ENCODE results near the gene TRAPPC10. TPM values are rescaled to one million over a fixed set of nuclear protein-coding genes. Genes with fewer than 3 reads are reported as not detected.
A peak's percentile ranks its signal among the peaks of the same experiment; 100 is the strongest.

The TRAPPC10 gene
- total and polyA plus RNA-seq, 5 donors: 7.6 to 23.3 (median 19.0) TPM

DNA sequence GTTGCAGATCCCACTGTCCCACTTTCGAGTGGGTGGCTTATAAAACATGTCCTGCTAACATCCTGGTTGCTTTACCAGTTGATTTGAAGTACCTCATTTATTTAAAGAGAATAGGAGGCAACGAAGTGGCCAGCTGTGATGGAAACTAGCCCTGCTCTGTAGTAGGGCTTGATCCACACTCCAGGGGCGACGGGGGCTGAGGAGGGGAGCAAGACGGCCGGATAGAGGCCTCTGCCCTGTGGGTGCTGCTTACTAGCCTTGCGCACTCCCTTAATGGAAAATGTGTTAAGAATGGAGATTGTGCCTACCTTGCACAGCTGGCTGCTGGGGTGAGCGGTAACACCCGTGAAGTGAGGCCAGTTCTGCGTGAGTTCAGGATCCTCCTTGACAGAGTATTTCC lies 54.0 kb downstream of the TRAPPC10 start:
- Histone ChIP-seq H3K9me3 (ENCODE audit: control insufficient read depth, low read length) (no peaks in the 10 kb centered on the region), H3K27ac (ENCODE audit: low read length) (no peak overlapping the region), H3K4me1 (ENCODE audit: control insufficient read depth, insufficient read depth, low read length) (no peaks in the 10 kb centered on the region), H3K27me3 (ENCODE audit: control insufficient read depth, insufficient read depth) (no peaks in the 10 kb centered on the region), H3K4me3 (ENCODE audit: low read length) (no peak overlapping the region)
- 92% methylated on average over 10 of the region's 10 CpGs for WGBS
- no peak for ATAC-seq
- intact Hi-C loops (cut with DNase I): no loop called here
- no peak for DNase-seq

GRCh38 chr21:44067011-44067839 lies 55.1 kb downstream of the TRAPPC10 start:
- Histone ChIP-seq H3K9me3 (ENCODE audit: control insufficient read depth, low read length) (no peaks in the 10 kb centered on the region), H3K4me3 (ENCODE audit: low read length) (no peak overlapping the region), H3K27ac (ENCODE audit: low read length) (no peak overlapping the region), H3K27me3 (ENCODE audit: control insufficient read depth, insufficient read depth) (no peaks in the 10 kb centered on the region), H3K4me1 (ENCODE audit: control insufficient read depth, insufficient read depth, low read length) (no peaks in the 10 kb centered on the region)
- WGBS: 79% methylated on average over 15 of the region's 15 CpGs
- ATAC-seq (peak in 1 of 2 donors; percentile 9), DNase-seq (no peak)
- intact Hi-C loops (cut with DNase I): no loop called here

DNA sequence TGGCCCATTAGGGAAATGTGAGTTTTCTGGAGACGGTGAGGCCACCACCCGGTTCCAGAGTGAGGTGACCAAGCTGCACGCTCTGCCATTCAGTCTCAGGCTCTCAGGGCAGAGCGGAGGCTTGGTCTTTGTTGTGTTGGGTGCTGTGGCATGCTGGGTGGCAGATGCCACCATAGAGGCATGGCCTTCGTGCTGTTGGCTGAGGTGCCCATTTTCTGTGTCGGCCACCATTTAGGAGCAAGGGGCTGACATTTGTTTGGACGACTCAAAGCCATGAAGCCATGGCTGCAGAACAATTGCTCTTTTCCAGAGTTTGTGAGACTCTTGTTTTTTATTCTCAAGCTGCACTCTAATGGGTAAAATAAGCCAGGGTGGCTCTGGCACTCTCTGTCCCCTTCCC lies 58.3 kb downstream of the TRAPPC10 start:
- no peaks in the 10 kb centered on the region for H3K4me1 ChIP-seq (ENCODE audit: control insufficient read depth, insufficient read depth, low read length)
- H3K27me3 ChIP-seq (ENCODE audit: control insufficient read depth, insufficient read depth): no peaks in the 10 kb centered on the region
- no peak overlapping the region for H3K4me3 ChIP-seq (ENCODE audit: low read length)
- H3K9me3 ChIP-seq (ENCODE audit: control insufficient read depth, low read length): no peaks in the 10 kb centered on the region
- intact Hi-C loops (cut with DNase I): no loop called here
- H3K27ac ChIP-seq (ENCODE audit: low read length): no peak overlapping the region
- DNase-seq (no peak), ATAC-seq (no peak)
- 94% methylated on average over 7 of the region's 7 CpGs for WGBS

DNA sequence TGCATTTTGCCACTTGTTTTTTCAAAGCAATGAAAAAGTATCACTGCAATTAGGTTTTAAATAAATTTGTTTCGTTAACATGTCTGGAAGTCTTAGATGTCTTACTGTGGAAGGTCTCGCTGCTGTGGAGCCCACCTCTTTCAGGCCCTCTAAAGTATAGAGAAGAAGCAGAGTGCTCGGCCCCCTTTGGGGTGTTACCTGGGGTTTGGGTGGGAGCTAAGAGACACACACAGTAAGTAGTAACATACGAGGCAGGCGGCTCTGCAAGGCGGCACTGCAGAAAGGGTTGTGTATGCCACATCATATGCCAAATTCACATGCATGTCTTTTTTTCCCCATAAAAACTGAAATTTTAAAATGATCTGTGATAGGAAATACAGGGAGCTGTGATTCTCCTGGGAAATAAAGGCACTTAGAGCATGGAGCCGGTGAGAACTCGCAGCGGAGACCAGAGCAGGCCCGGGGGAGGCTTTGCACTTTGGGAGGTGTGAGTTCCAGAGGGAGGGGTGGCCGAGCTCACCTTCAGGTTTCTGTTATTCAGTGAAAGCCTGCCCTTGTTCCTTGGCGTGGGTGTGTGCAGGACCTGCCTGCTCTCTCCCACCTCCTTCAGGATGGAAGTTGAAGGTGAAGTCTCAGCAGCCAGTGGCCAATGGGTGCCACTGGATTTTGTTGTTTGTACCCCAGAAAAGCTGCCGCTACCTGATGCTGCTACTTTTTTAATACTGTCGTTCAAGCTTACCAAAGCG lies 59.4 kb downstream of the TRAPPC10 start:
- Histone ChIP-seq H3K27me3 (ENCODE audit: control insufficient read depth, insufficient read depth) (no peaks in the 10 kb centered on the region), H3K4me3 (ENCODE audit: low read length) (no peak overlapping the region), H3K27ac (ENCODE audit: low read length) (no peak overlapping the region), H3K9me3 (ENCODE audit: control insufficient read depth, low read length) (no peaks in the 10 kb centered on the region), H3K4me1 (ENCODE audit: control insufficient read depth, insufficient read depth, low read length) (no peaks in the 10 kb centered on the region)
- DNase-seq (no peak), ATAC-seq (no peak)
- WGBS: 86% methylated on average over 15 of the region's 15 CpGs
- intact Hi-C loops (cut with DNase I): no loop called here

DNA sequence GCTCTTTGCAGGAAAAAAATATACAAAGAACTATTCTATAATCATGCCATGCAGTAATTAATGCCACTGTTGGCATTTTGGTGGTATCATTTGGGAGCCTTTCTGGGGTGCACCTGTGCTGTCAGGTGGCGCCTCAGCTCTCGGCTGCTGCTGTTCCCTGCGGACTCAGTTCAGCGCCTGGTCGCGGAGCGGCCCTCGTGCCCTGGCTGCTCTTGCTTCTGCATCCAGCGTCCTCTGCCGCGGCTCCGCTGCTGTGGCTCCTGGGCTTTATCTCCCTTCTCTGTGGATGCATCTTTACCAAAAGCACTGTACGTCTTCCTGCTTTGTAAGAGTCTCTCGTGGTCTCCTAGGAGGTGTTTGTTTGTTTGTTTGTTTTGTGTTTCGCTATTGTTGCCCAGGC lies 60.0 kb downstream of the TRAPPC10 start:
- no peaks in the 10 kb centered on the region for H3K4me1 ChIP-seq (ENCODE audit: control insufficient read depth, insufficient read depth, low read length)
- H3K4me3 ChIP-seq (ENCODE audit: low read length): no peak overlapping the region
- ATAC-seq: no peak
- no peak for DNase-seq
- H3K27me3 ChIP-seq (ENCODE audit: control insufficient read depth, insufficient read depth): no peaks in the 10 kb centered on the region
- 95% methylated on average over 15 of the region's 15 CpGs for WGBS
- intact Hi-C loops (cut with DNase I): no loop called here
- H3K9me3 ChIP-seq (ENCODE audit: control insufficient read depth, low read length): no peaks in the 10 kb centered on the region
- no peak overlapping the region for H3K27ac ChIP-seq (ENCODE audit: low read length)

DNA sequence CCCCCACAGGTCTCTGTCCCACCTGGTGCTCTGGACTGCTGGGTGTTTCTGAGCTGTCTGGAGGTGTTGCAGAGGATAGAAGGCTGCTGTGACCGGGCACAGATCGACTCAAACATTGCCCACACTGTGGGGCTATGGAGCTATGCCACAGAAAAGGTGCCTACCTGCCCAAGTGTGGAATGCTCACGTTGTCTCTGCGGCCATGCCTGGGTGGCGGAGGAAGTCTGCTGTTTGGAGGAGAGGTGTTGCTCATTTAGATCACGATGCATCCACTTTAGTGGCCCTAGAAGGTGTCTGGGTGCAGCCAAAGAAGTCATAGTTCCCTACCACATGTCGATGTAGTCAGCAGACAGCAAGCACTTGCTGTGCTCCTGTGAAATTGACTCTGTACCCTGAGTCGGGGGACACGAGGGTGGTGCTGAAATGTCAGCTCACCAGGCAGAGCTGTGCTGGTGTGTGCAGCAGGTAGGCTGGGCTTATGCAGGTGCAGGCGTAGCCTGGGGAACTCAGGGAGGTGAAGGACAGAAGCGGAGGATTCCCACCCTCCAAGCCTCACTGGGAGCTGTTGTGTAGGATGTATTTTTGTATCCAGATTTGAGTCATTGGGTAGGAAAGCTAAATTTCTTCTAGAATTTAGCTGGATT lies 62.3 kb downstream of the TRAPPC10 start:
- no peak overlapping the region for H3K4me3 ChIP-seq (ENCODE audit: low read length)
- no peaks in the 10 kb centered on the region for H3K9me3 ChIP-seq (ENCODE audit: control insufficient read depth, low read length)
- ATAC-seq: peak in 1 of 2 donors; percentile 23
- 92% methylated on average over 11 of the region's 11 CpGs for WGBS
- H3K27me3 ChIP-seq (ENCODE audit: control insufficient read depth, insufficient read depth): no peaks in the 10 kb centered on the region
- no peaks in the 10 kb centered on the region for H3K4me1 ChIP-seq (ENCODE audit: control insufficient read depth, insufficient read depth, low read length)
- no peak for DNase-seq
- intact Hi-C loops (cut with DNase I): no loop called here
- H3K27ac ChIP-seq (ENCODE audit: low read length): no peak overlapping the region

- Histone ChIP-seq H3K27ac (ENCODE audit: low read length) (no peak overlapping the region), H3K9me3 (ENCODE audit: control insufficient read depth, low read length) (no peaks in the 10 kb centered on the region), H3K4me3 (ENCODE audit: low read length) (no peak overlapping the region), H3K4me1 (ENCODE audit: control insufficient read depth, insufficient read depth, low read length) (no peaks in the 10 kb centered on the region), H3K27me3 (ENCODE audit: control insufficient read depth, insufficient read depth) (no peaks in the 10 kb centered on the region)
- intact Hi-C loops (cut with DNase I): no loop called here
- WGBS: 89% methylated on average over 5 of the region's 5 CpGs
- ATAC-seq (no peak), DNase-seq (no peak)
Measured at GRCh38 chr21:44076316-44076715, 64.2 kb downstream of the TRAPPC10 start.

GRCh38 chr21:44078411-44078981 lies 66.4 kb downstream of the TRAPPC10 start:
- no peak for ATAC-seq
- Histone ChIP-seq H3K4me1 (ENCODE audit: control insufficient read depth, insufficient read depth, low read length) (no peaks in the 10 kb centered on the region), H3K27me3 (ENCODE audit: control insufficient read depth, insufficient read depth) (no peaks in the 10 kb centered on the region), H3K4me3 (ENCODE audit: low read length) (no peak overlapping the region), H3K9me3 (ENCODE audit: control insufficient read depth, low read length) (no peaks in the 10 kb centered on the region), H3K27ac (ENCODE audit: low read length) (no peak overlapping the region)
- 93% methylated on average over 5 of the region's 5 CpGs for WGBS
- DNase-seq: no peak
- intact Hi-C loops (cut with DNase I): no loop called here

DNA sequence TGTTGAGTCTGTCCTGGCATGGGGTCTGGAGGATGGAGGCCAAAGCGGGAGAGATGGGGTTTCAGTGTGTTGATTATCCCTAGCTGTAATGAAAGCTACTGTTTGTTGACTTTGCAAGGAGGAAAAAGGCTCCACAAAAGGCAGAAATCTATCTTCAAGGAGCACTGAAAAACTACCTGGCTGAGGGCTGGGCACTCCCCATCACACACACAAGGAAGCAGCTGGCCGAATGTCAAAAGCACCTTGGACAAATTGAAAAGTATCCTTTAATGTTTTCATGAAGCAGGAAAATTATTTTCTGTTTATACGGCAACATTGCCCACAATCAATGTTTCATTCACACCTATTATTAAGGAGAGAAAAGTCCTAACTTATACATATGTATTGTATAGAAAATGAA lies 67.3 kb downstream of the TRAPPC10 start:
- H3K9me3 ChIP-seq (ENCODE audit: control insufficient read depth, low read length): no peaks in the 10 kb centered on the region
- H3K27me3 ChIP-seq (ENCODE audit: control insufficient read depth, insufficient read depth): no peaks in the 10 kb centered on the region
- peaks cover 3% of the 10 kb centered on the region for H3K4me1 ChIP-seq (ENCODE audit: control insufficient read depth, insufficient read depth, low read length)
- intact Hi-C loops (cut with DNase I): no loop called here
- ATAC-seq (no peak), DNase-seq (no peak)
- no peak overlapping the region for H3K4me3 ChIP-seq (ENCODE audit: low read length)
- WGBS: 96% methylated on average over 3 of the region's 3 CpGs
- no peak overlapping the region for H3K27ac ChIP-seq (ENCODE audit: low read length)

GRCh38 chr21:44079846-44080245 lies 67.7 kb downstream of the TRAPPC10 start:
- no peaks in the 10 kb centered on the region for H3K27me3 ChIP-seq (ENCODE audit: control insufficient read depth, insufficient read depth)
- ATAC-seq: no peak
- intact Hi-C loops (cut with DNase I): no loop called here
- H3K4me3 ChIP-seq (ENCODE audit: low read length): no peak overlapping the region
- no peak overlapping the region for H3K27ac ChIP-seq (ENCODE audit: low read length)
- no peaks in the 10 kb centered on the region for H3K9me3 ChIP-seq (ENCODE audit: control insufficient read depth, low read length)
- no peak for DNase-seq
- 89% methylated on average over 7 of the region's 7 CpGs for WGBS
- H3K4me1 ChIP-seq (ENCODE audit: control insufficient read depth, insufficient read depth, low read length): peaks cover 5% of the 10 kb centered on the region
